RPMI8226 (cell line): ENCODE results near the gene KRT32.

ENCODE experiments used
- DNase-seq: peaks from one replicate; pipeline ENCODE4 v3.0.0-alpha.2; 2015

Gene KRT32

DNA sequence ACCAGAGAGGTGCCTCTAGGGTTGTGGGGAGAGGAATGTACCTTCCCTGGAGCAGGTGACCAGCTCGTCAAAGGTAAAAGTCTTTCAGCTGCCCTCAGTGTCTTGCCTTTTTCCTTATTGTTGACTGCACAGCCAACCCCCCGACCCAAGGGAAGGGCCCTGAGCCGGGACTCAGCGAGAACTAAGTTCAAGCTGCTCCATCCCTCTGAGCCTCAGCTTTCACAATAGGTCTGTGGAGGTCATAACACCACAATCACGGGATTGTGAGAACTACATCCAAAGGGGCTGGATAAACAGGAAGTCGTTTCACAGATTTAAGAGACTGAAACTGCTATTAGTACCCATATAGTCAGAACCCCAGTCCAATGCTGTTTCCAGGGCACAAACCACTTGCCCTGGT is 25.2 kb upstream of the KRT32 start:
- DNase-seq = no peak

GRCh38 chr17:41491476-41491875 is 24.3 kb upstream of the KRT32 start:
- DNase-seq = no peak

GRCh38 chr17:41490000-41490990 is 23.1 kb upstream of the KRT32 start:
- no peak for DNase-seq

- DNase-seq = no peak
Measured at GRCh38 chr17:41489531-41489930, 22.3 kb upstream of the KRT32 start, which contains the start of gene KRT36. Gene KRT36 (minus strand): TSS chr17:41489910. CDS start chr17:41489864, 46 bp downstream.

GRCh38 chr17:41486809-41487530 is 19.8 kb upstream of the KRT32 start:
- peak; percentile 30 for DNase-seq

DNA sequence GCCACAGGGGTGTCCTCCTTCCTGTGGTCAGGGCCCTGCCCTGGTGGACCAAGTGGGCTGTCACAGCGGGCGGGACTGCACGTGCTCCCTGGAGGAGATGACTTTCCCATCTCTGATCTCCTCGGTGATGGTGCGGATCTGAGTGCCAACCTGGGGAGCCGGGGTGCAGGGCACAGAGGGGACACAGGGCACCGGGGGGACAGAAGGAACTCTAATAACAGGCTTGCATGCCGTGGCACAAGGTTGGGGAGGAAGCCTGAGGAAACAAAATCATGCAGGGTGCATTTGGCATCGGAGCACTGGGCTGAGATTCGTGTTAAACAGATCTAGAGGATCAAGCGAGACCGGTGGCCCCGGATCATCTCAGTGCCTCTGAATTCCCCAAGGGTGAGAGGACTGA is 19.1 kb upstream of the KRT32 start:
- no peak for DNase-seq

DNA sequence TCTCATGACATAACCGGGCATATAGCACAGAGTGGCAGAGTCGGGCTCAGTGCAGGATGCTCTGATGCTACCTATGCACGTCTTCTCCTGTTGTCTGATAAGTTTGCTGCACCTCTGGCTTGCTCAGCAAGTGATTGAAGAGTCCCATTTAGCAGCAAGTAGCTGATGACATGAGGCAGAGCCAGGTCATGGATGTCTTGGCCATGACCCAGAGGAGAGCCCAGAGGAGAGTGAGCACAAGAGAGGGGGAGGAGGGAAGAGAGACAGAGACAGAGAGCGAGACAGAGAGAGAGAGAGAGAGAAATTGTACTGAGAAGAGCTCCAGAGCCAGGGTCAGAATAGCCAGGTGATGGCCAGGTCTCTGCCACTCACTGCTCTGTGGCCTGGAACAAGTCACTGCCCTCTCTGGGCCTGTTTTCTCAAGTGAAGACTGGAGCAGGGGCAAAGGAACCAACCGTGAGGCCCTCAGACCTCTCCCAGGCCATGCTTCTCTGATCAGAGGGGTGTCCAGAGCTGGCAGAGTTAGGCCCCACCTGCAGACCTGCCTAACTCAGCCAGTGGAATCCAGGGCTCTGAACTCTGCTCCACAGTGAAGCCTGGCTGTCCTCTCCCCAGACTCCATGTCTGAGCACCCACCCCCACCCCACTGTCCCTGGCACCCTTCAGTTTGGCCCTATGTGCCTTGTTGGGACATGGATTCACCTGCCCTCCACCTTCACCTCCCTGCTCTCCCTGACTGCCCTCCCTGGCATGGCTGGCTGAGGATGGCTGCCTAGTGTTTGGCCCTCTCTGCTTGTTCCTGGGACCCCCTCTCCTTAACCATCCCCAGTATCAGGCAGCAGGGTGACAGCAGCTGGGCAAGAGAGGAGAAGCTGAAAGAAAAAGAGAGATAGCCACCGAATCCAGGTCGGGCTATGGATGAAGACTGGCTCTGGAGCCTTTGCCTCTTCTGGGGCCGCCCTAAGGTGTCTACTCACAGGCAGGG is 18.0 kb upstream of the KRT32 start:
- DNase-seq = no peak

GRCh38 chr17:41483991-41484826 is 17.0 kb upstream of the KRT32 start:
- DNase-seq = no peak

DNA sequence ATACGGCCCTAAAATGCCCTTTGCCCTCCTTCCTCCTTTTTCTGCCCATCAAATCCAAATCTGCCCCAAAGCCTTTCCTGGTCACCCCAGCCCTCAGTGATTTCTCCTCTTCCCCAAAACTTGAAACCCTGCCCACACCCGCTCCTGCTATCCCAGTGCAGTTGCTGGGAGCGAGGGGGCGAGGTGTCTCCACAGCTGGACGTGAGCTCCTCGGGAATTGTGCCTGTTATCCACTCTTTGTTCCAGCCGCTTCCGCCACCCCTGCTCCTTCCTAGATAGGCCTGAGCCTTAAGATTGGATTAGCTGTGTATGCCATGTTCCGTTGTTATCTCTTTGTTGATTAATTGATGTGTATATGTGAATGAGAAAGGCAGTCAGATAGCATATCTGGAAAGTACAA is 16.3 kb upstream of the KRT32 start:
- DNase-seq = no peak

GRCh38 chr17:41481036-41481435 is 13.8 kb upstream of the KRT32 start, which contains the start of gene KRT35:
Gene KRT35 (minus strand): TSS chr17:41481151. CDS start chr17:41481097, 54 bp downstream.
- DNase-seq = no peak

DNA sequence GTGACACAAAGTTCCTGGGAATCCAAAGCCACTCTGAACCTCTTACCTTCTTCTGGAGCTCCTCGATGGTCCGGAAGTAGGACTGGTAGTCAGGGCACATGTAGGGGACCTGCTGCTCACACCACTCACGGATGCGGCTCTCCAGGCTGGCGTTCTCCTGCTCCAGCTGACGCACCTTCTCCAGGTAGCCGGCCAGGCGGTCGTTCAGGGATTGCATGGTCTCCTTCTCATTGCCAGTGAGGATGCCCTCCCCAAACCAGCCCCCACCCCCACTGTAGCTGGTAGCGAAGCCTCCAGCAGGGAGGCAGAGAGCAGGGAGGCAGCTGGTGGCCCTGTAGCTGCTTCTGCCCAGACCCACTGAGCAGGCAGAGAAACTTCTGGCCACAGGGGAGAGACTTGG is 13.4 kb upstream of the KRT32 start:
- DNase-seq = no peak

DNA sequence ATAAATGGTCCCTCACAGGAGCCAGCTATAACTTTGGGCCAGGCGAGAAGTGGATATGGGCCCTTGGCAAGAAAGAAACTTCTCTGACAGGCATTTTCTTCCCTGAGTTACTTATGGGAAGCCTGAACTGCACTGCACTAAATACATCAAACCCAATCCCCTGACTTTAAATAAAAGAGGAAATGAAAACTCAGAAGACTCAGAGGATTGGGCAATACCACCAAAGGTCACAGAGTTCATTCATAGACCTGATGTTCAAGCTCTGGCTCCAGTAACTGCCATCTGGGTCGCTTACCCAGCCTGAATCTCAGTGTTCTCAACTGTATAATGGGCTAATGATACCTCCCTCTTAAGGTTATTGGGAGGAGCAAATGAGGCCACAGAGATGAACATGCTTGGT is 12.9 kb upstream of the KRT32 start:
- peak; percentile 80 for DNase-seq

- no peak for DNase-seq
Measured at GRCh38 chr17:41478237-41478636, 11.1 kb upstream of the KRT32 start.

GRCh38 chr17:41476866-41477815 is 10.0 kb upstream of the KRT32 start:
- DNase-seq = no peak

DNA sequence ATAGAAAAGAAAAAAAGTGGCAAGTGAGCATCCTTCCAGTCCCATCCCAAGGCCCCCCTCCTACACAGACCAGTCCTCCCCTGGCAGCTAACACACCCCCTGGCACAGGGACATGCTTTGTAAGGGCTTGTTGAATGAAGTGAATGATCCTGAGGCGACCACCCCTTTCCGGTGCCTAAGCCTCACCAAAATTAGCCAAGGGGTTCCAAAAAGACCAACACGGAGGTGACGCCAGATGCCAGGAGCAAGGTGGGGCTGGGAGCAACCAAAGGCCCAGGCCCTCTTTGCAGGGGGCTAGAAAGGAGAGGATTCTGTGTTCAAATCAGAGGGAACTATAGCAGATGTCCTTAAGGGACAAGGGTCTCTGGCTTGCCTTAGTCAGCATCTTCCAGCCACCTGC is 8.2 kb upstream of the KRT32 start:
- DNase-seq = no peak

GRCh38 chr17:41474863-41475262 is 7.7 kb upstream of the KRT32 start:
- DNase-seq = no peak

- DNase-seq = no peak
Measured at GRCh38 chr17:41468346-41468745, 1.2 kb upstream of the KRT32 start.

DNA sequence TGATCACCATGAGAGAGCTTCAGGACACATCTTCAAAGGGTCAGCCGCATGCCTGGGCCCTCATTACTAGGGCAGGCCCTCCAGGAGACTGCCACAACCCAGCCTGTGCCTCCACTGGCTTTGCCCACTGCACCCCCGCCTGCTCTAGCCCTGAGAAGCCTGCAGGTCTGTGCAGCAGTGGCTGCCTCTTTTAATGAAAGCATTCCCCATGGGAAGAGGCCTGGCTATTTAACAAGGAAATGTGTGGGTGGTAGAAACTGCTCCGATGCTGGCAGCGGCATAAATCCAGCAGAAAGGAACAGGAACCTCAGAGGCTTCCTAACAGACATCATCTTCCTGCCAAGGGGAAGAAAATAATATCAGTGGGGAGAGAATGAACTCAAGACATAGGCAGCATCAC is 375 bp upstream of the KRT32 start:
- no peak for DNase-seq

GRCh38 chr17:41464682-41465081 is 2.5 kb downstream of the KRT32 start:
- DNase-seq = peak; percentile 31

DNA sequence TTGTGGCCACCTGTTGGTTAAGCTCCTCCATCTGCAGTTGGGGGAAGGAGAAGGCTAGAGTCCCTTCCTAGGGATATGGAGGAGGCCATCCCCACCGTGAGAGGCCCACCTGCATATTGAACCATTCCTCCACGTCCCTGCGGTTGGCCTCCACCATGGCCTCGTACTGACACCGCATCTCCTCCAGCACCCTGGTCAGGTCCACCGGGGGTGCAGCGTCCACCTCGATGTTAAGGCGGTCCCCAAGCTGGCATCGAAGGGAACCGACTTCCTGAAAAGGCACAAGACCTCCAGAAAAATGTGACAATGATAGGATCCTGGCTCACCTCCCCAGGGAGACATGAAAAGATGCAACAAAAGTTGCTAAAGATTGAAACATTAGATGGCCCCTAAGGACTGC is 3.0 kb downstream of the KRT32 start:
- no peak for DNase-seq
